DOHH2 (cell line): ENCODE results near the gene CLCN4.

Experiments
- CTCF ChIP-seq: fragments of 200-600 bp; sonication (generic); IDR thresholded peaks from one replicate; pipeline ENCODE4 v1.5.1; 2014; ENCODE audit warnings: antibody characterized with exemption, mild to moderate bottlenecking, low read depth, low read length; ENCODE audit not compliant: poor library complexity, severe bottlenecking
- EZH2phosphoT487 ChIP-seq: fragments of 200-600 bp; sonication (generic); IDR thresholded peaks from 2 replicates; pipeline ENCODE4 v1.6.1; 2017; ENCODE audit warnings: borderline replicate concordance, mild to moderate bottlenecking, antibody characterized with exemption, low read length, moderate library complexity, mixed read lengths

GRCh38 chrX:10186355-10186754, 29.6 kb downstream of the CLCN4 start:
- TF ChIP-seq CTCF, result no peak
- TF ChIP-seq EZH2phosphoT487, result no peak
